Mesendoderm (in vitro differentiated cells): ENCODE results near the gene MED31.

Experiments used
- DNase-seq: peaks from one replicate; pipeline ENCODE4 v3.0.0; 2013
- H2AK5ac ChIP-seq: 2 replicates; pipeline ENCODE4 v1.6.1; 2013; ENCODE audit warnings: low read length, inconsistent platforms
- H2BK120ac ChIP-seq: 2 replicates; pipeline ENCODE4 v1.6.1; 2013; ENCODE audit warnings: low read depth, mild to moderate bottlenecking, low read length, moderate library complexity, mixed read lengths
- H2BK15ac ChIP-seq: replicated peaks from 2 replicates; pipeline ENCODE4 v1.6.1; 2013; ENCODE audit warnings: low read depth, mild to moderate bottlenecking, moderate library complexity
- H2BK5ac ChIP-seq: 2 replicates; pipeline ENCODE4 v1.6.1; 2013; ENCODE audit warnings: low read length, inconsistent platforms
- H3K18ac ChIP-seq: 2 replicates; pipeline ENCODE4 v1.6.1; 2013; ENCODE audit warnings: mild to moderate bottlenecking, low read length, mixed read lengths
- H3K23ac ChIP-seq: one replicate; pipeline ENCODE4 v1.6.1; 2013; ENCODE audit warnings: low read length
- H3K27ac ChIP-seq: 2 replicates; pipeline ENCODE4 v1.5.1; 2013; ENCODE audit warnings: low read depth, mild to moderate bottlenecking, inconsistent platforms, low read length, moderate library complexity
- H3K27me3 ChIP-seq: 2 replicates; pipeline ENCODE4 v1.6.1; 2013; ENCODE audit warnings: low read length, control low read depth, mild to moderate bottlenecking, inconsistent platforms; ENCODE audit not compliant: insufficient read depth, poor library complexity
- H3K36me3 ChIP-seq: 2 replicates; pipeline ENCODE4 v1.6.1; 2013; ENCODE audit warnings: low read length, inconsistent platforms; ENCODE audit not compliant: control insufficient read depth, insufficient read depth
- H3K4ac ChIP-seq: one replicate; pipeline ENCODE4 v1.6.1; 2013; ENCODE audit warnings: low read depth, mild to moderate bottlenecking, low read length, moderate library complexity
- H3K4me1 ChIP-seq: 2 replicates; pipeline ENCODE4 v1.6.1; 2013; ENCODE audit warnings: low read depth, low read length, inconsistent platforms; ENCODE audit not compliant: control insufficient read depth
- H3K4me2 ChIP-seq: 2 replicates; pipeline ENCODE4 v1.6.1; 2013; ENCODE audit warnings: low read length
- H3K4me3 ChIP-seq: 2 replicates; pipeline ENCODE4 v1.5.1; 2013; ENCODE audit warnings: mild to moderate bottlenecking, low read length
- H3K56ac ChIP-seq: one replicate; pipeline ENCODE4 v1.6.1; 2013; ENCODE audit warnings: low read length
- H3K79me1 ChIP-seq: 2 replicates; pipeline ENCODE4 v1.6.1; 2013; ENCODE audit warnings: low read length, inconsistent platforms
- H3K79me2 ChIP-seq: 2 replicates; pipeline ENCODE4 v1.6.1; 2013; ENCODE audit warnings: mild to moderate bottlenecking, low read length; ENCODE audit not compliant: control insufficient read depth, insufficient read depth
- H3K9ac ChIP-seq: 2 replicates; pipeline ENCODE4 v1.6.1; 2013; ENCODE audit warnings: low read length, inconsistent platforms
- H4K5ac ChIP-seq: one replicate; pipeline ENCODE4 v1.6.1; 2013; ENCODE audit warnings: low read length
- H4K8ac ChIP-seq: one replicate; pipeline ENCODE4 v1.6.1; 2013; ENCODE audit warnings: low read depth, mild to moderate bottlenecking, control low read depth, low read length, moderate library complexity
- WGBS: extraction: QIAGEN DNeasy Blood & Tissue Kit; methylation state at CpG from one replicate; pipeline ENCODE4 v1.1.7; 2013; ENCODE audit warnings: low lambda C conversion rate, missing lambda C conversion rate; ENCODE audit not compliant: insufficient coverage; ENCODE audit errors: extremely low coverage; 5-methylcytosine and 5-hydroxymethylcytosine counted together

MED31 gene

GRCh38 chr17:6676802-6677157 lies 25.4 kb upstream of the MED31 start:
- Histone ChIP-seq H3K27me3 (no peaks in the 10 kb centered on the region), H3K27ac (no peak overlapping the region), H3K79me2 (no peaks in the 10 kb centered on the region), H3K79me1 (no peaks in the 10 kb centered on the region), H3K36me3 (no peaks in the 10 kb centered on the region), H2BK5ac (no peak overlapping the region), H4K8ac (no peak overlapping the region), H2BK15ac (no peak overlapping the region), H3K56ac (no peak overlapping the region), H3K23ac (no peak overlapping the region), H3K4me2 (no peak overlapping the region), H4K5ac (no peak overlapping the region), H3K18ac (no peak overlapping the region), H2BK120ac (no peak overlapping the region), H3K4ac (no peak overlapping the region), H3K4me1 (no peaks in the 10 kb centered on the region), H3K4me3 (no peak overlapping the region), H2AK5ac (no peak overlapping the region), H3K9ac (no peak overlapping the region)
- DNase-seq = no peak
- WGBS = no CpG with 5 or more reads among the region's 6 CpGs

GRCh38 chr17:6675201-6675825 lies 23.9 kb upstream of the MED31 start:
- Histone ChIP-seq H3K4me2 (no peak overlapping the region), H2AK5ac (no peak overlapping the region), H2BK120ac (no peak overlapping the region), H3K56ac (no peak overlapping the region), H4K8ac (no peak overlapping the region), H3K4me3 (no peak overlapping the region), H3K4me1 (no peaks in the 10 kb centered on the region), H3K79me2 (no peaks in the 10 kb centered on the region), H3K23ac (peak overlapping the region; percentile 9), H3K36me3 (no peaks in the 10 kb centered on the region), H2BK5ac (no peak overlapping the region), H3K9ac (no peak overlapping the region), H2BK15ac (no peak overlapping the region), H4K5ac (no peak overlapping the region), H3K18ac (no peak overlapping the region), H3K4ac (no peak overlapping the region), H3K27ac (no peak overlapping the region), H3K79me1 (no peaks in the 10 kb centered on the region), H3K27me3 (no peaks in the 10 kb centered on the region)
- DNase-seq = no peak
- WGBS = no CpG with 5 or more reads among the region's 11 CpGs

GRCh38 chr17:6674586-6674985 lies 23.2 kb upstream of the MED31 start:
- no peaks in the 10 kb centered on the region for H3K79me2 ChIP-seq
- WGBS = no CpG with 5 or more reads among the region's 13 CpGs
- DNase-seq = no peak
- no peak overlapping the region for H3K4me3 ChIP-seq
- H2BK5ac ChIP-seq = no peak overlapping the region
- H3K4ac ChIP-seq = no peak overlapping the region
- H3K23ac ChIP-seq = no peak overlapping the region
- H2BK120ac ChIP-seq = no peak overlapping the region
- no peaks in the 10 kb centered on the region for H3K4me1 ChIP-seq
- H3K4me2 ChIP-seq = no peak overlapping the region
- no peak overlapping the region for H3K27ac ChIP-seq
- no peaks in the 10 kb centered on the region for H3K27me3 ChIP-seq
- no peak overlapping the region for H2BK15ac ChIP-seq
- no peaks in the 10 kb centered on the region for H3K36me3 ChIP-seq
- H2AK5ac ChIP-seq = no peak overlapping the region
- no peaks in the 10 kb centered on the region for H3K79me1 ChIP-seq
- H4K8ac ChIP-seq = no peak overlapping the region
- H3K18ac ChIP-seq = no peak overlapping the region
- H4K5ac ChIP-seq = no peak overlapping the region
- H3K9ac ChIP-seq = no peak overlapping the region
- no peak overlapping the region for H3K56ac ChIP-seq

GRCh38 chr17:6671431-6671830 lies 20.0 kb upstream of the MED31 start:
- Histone ChIP-seq H2BK15ac (no peak overlapping the region), H4K5ac (no peak overlapping the region), H3K9ac (no peak overlapping the region), H2AK5ac (no peak overlapping the region), H2BK5ac (no peak overlapping the region), H3K56ac (no peak overlapping the region), H4K8ac (no peak overlapping the region), H3K79me2 (no peaks in the 10 kb centered on the region), H3K27me3 (no peaks in the 10 kb centered on the region), H3K27ac (no peak overlapping the region), H3K36me3 (no peaks in the 10 kb centered on the region), H2BK120ac (no peak overlapping the region), H3K4ac (no peak overlapping the region), H3K18ac (no peak overlapping the region), H3K4me1 (no peaks in the 10 kb centered on the region), H3K23ac (no peak overlapping the region), H3K79me1 (no peaks in the 10 kb centered on the region), H3K4me2 (no peak overlapping the region), H3K4me3 (no peak overlapping the region)
- DNase-seq = no peak
- WGBS = no CpG with 5 or more reads among the region's 7 CpGs

- H2BK15ac ChIP-seq = no peak overlapping the region
- no CpG with 5 or more reads among the region's 6 CpGs for WGBS
- H3K27me3 ChIP-seq = no peaks in the 10 kb centered on the region
- no peak for DNase-seq
- H3K79me1 ChIP-seq = no peaks in the 10 kb centered on the region
- H4K5ac ChIP-seq = no peak overlapping the region
- no peak overlapping the region for H3K18ac ChIP-seq
- no peak overlapping the region for H3K27ac ChIP-seq
- H3K23ac ChIP-seq = no peak overlapping the region
- no peak overlapping the region for H3K9ac ChIP-seq
- no peaks in the 10 kb centered on the region for H3K36me3 ChIP-seq
- no peak overlapping the region for H3K4me3 ChIP-seq
- no peaks in the 10 kb centered on the region for H3K79me2 ChIP-seq
- H3K4me1 ChIP-seq = no peaks in the 10 kb centered on the region
- H3K56ac ChIP-seq = no peak overlapping the region
- no peak overlapping the region for H3K4ac ChIP-seq
- no peak overlapping the region for H3K4me2 ChIP-seq
- no peak overlapping the region for H2BK120ac ChIP-seq
- H2BK5ac ChIP-seq = no peak overlapping the region
- no peak overlapping the region for H4K8ac ChIP-seq
- no peak overlapping the region for H2AK5ac ChIP-seq
Measured at GRCh38 chr17:6670999-6671398, 19.6 kb upstream of the MED31 start.

- Histone ChIP-seq H3K27ac (no peak overlapping the region), H3K56ac (no peak overlapping the region), H3K4ac (no peak overlapping the region), H3K9ac (no peak overlapping the region), H3K18ac (no peak overlapping the region), H3K79me1 (no peaks in the 10 kb centered on the region), H2BK5ac (no peak overlapping the region), H2AK5ac (no peak overlapping the region), H2BK120ac (no peak overlapping the region), H4K5ac (no peak overlapping the region), H4K8ac (no peak overlapping the region), H3K23ac (no peak overlapping the region), H3K36me3 (no peaks in the 10 kb centered on the region), H3K4me3 (no peak overlapping the region), H2BK15ac (no peak overlapping the region), H3K79me2 (no peaks in the 10 kb centered on the region), H3K27me3 (no peaks in the 10 kb centered on the region), H3K4me1 (no peaks in the 10 kb centered on the region), H3K4me2 (no peak overlapping the region)
- no CpG with 5 or more reads among the region's 8 CpGs for WGBS
- no peak for DNase-seq
Measured at GRCh38 chr17:6670571-6670970, 19.2 kb upstream of the MED31 start.
